Activated naive CD8-positive, alpha-beta T cell treated with anti-CD3 and anti-CD28 coated beads, Interleukin-2, amount 50 U/mL, for 24 hours (primary cell): ENCODE measurements around the gene PAGR1.
A peak's percentile ranks its signal among the peaks of the same experiment; 100 is the strongest.
"Not testable (repeated sequence)": the region's sequence is repeated elsewhere in the genome, so short reads cannot be mapped to it uniquely, and the experiment has no call there.

ENCODE experiments used
- ATAC-seq: fragments of 150-1000 bp; cut with Tn5 transposase; one replicate; pipeline ENCODE4 v1.10.0; 2021
- DNase-seq: peaks from one replicate; pipeline ENCODE4 v3.0.0; 2021
- H3K27ac Mint-ChIP-seq: one replicate; pipeline ENCODE4 v1.8.0; 2021; ENCODE audit warnings: mild to moderate bottlenecking, mixed read lengths
- H3K27me3 Mint-ChIP-seq: one replicate; pipeline ENCODE4 v1.8.0; 2021; ENCODE audit warnings: mixed read lengths
- H3K36me3 Mint-ChIP-seq: one replicate; pipeline ENCODE4 v1.8.0; 2021; ENCODE audit warnings: low read depth, mixed read lengths
- H3K4me1 Mint-ChIP-seq: one replicate; pipeline ENCODE4 v1.8.0; 2021; ENCODE audit warnings: mixed read lengths
- H3K4me3 Mint-ChIP-seq: one replicate; pipeline ENCODE4 v1.8.0; 2021; ENCODE audit warnings: mild to moderate bottlenecking, moderate library complexity, mixed read lengths
- H3K9me3 Mint-ChIP-seq: one replicate; pipeline ENCODE4 v1.8.0; 2021; ENCODE audit warnings: mixed read lengths

PAGR1 gene

DNA sequence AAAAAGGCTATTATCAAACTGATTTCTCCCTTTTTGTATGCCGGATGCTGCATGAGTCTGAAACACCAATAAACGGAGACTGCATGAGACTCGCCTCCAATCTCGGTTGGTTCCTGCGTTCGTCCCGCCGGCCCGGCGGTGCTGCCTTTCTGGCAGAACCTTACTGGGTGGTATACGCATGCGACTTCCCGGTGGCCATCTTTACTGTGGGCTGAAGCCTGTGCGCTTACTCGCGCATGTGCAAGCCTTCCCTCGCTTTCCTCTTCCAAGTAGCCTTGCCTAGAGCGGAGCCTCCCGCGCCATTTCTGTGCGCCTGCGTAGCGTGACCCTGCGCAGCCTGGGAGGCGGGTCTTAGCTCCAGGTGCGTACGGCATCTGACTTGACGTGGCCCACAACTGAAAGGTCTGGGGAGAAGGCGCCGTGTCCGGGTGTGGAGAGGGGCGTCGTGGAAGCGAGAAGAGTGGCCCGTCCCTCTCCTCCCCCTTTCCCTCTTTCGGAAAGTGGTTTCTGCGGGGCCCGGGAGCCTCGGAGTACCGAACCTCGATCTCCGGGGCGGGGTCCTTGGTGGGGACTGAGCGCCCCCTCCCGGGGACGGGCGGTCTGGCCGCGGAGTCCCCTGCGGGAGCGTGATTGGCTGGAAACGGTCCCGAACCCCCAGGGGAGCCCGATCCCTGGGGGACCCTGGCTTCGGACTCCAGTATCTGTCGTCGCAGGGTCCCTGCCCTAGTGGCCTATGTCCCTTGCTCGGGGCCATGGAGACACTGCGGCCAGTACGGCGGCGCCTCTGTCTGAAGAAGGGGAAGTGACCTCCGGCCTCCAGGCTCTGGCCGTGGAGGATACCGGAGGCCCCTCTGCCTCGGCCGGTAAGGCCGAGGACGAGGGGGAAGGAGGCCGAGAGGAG is at the start of gene PAGR1:
PAGR1 (plus strand) TSS at position 360 of the 901 bp plus-strand sequence; CDS start at position 734, 374 bp downstream.
- no peaks in the 10 kb centered on the region for H3K9me3 Mint-ChIP-seq
- H3K36me3 Mint-ChIP-seq: peaks cover 25% of the 10 kb centered on the region
- H3K4me1 Mint-ChIP-seq: peaks cover 65% of the 10 kb centered on the region
- ATAC-seq: peak; percentile 67
- DNase-seq: peak; percentile 97
- H3K4me3 Mint-ChIP-seq: peak within 1 kb of the TSS; percentile 98
- H3K27me3 Mint-ChIP-seq: peaks cover 9% of the 10 kb centered on the region
- peak within 1 kb of the TSS; percentile 99 for H3K27ac Mint-ChIP-seq

DNA sequence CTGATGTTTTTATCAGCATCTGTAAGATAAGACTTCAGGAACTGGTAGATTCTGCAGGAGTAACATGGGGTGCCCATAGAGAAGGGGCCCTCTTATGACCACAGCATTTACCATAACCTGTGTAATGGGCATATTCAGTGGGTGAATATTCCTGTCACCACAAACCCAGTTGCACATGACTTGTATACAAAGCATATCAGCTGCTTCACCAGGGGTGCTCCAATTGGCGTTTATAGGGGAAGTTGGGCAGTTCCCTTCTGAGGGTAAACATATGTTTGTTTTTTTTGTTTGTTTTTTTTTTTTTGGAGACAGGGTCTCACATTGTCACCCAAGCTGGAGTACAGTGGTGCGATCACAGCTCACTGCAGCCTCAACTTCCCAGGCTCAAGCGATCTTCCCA is 49.4 kb upstream of the PAGR1 start:
- no peak overlapping the region for H3K27ac Mint-ChIP-seq

DNA sequence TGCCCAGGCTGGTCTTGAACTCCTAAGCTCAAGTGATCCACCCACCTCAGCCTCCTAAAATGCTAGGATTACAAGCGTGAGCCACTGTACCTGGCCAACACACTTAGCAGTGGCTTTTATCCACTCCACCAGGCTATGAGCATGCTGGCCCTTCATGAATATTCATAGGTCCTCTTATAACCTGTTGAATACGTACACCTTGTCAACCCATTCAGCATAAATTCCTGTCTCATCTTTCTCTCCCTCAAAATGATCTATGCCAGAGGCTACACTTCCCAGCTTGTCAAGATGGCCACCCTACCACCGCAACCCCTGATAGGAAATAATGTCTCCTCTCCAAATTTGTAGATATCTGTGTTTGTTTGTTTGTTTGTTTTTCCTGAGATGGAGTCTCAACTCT is 48.9 kb upstream of the PAGR1 start:
- Mint-ChIP-seq H3K36me3 (no peaks in the 10 kb centered on the region), H3K9me3 (no peaks in the 10 kb centered on the region), H3K27me3 (no peaks in the 10 kb centered on the region), H3K4me3 (no peak overlapping the region), H3K27ac (no peak overlapping the region), H3K4me1 (peaks cover 4% of the 10 kb centered on the region)
- no peak for DNase-seq
- ATAC-seq: no peak

More for the DNA sequence above, 49.4 kb upstream of the PAGR1 start:
- no peaks in the 10 kb centered on the region for H3K27me3 Mint-ChIP-seq
- H3K36me3 Mint-ChIP-seq: no peaks in the 10 kb centered on the region
- peaks cover 4% of the 10 kb centered on the region for H3K4me1 Mint-ChIP-seq
- H3K4me3 Mint-ChIP-seq: no peak overlapping the region
- DNase-seq: no peak
- ATAC-seq: no peak
- H3K9me3 Mint-ChIP-seq: no peaks in the 10 kb centered on the region

DNA sequence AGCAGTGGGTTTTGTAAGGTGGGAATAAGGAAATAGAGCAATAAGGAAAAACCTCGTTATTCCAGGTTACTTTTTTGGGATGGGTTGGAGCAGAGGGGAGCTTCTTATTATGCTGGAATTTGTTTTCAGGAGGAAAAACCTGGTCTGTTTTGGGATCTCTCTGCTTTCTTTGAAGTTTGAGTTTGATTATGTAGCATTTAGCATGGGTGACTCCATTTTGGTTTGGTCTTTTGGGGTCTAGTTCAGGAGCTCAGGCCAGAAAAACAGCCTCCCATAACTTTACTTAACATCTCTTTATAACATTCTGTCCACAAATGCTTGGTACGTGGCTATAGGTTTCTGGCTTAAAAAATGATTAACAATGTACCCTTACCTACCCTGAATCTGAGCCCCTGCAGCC is 46.4 kb upstream of the PAGR1 start:
- Mint-ChIP-seq H3K36me3 (no peaks in the 10 kb centered on the region), H3K4me1 (peaks cover 4% of the 10 kb centered on the region), H3K27ac (no peak overlapping the region), H3K4me3 (no peak overlapping the region), H3K27me3 (no peaks in the 10 kb centered on the region), H3K9me3 (no peaks in the 10 kb centered on the region)
- ATAC-seq (no peak), DNase-seq (no peak)

DNA sequence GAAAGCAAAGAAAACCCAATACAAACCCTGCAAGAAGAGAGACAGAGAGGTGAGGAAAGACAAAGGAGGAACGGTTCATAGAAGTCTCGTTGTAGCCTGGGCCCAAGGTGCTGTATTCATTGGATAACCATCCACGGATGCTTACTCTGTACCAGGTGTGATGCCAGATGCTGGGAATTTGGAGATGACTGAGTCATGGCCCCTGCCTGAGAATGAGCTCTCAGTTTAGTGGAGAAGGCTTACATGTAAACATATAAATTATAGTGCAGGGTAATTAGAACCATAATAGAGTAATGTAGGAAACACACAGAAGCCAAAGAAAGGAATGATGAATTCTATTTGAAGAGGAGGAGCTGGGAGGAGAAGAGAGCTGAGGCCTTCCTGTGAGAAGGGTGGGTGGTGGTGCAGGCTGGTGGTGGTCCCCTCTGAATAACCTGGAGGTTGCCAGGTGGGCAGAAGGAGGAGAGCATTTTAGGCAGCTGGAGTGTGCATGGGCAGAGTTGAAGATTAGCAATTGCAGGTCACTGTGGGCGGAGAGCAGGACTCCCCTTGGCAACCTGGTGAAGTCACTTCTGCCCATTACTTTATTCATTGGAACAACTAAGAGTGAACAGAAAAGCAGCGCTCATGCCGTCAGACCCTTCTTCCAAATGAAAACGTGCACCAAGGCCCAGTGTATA is 45.6 kb upstream of the PAGR1 start:
- Mint-ChIP-seq H3K4me3 (no peak overlapping the region), H3K9me3 (no peaks in the 10 kb centered on the region), H3K27ac (no peak overlapping the region), H3K36me3 (no peaks in the 10 kb centered on the region), H3K4me1 (peaks cover 4% of the 10 kb centered on the region), H3K27me3 (no peaks in the 10 kb centered on the region)
- DNase-seq (no peak), ATAC-seq (no peak)

DNA sequence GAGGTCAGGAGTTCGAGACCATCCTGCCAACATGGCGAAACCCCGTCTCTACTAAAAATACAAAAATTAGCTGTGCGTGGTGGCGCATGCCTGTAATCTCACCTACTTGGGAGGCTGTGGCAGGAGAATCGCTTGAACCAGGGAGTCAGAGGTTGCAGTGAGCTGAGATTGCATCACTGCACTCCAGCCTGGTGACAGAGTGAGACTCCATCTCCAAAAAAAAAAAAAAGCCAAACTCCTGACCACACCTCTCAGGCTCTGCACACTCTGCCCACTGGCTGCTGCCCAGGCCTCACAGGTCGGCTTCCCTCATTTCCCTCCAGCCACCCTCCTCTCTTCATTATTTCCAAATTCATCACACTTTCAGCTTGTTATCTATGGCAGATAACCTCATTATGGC is 43.6 kb upstream of the PAGR1 start:
- not testable (repeated sequence) for H3K4me1 Mint-ChIP-seq, H3K27ac Mint-ChIP-seq, H3K36me3 Mint-ChIP-seq, H3K9me3 Mint-ChIP-seq, ATAC-seq, DNase-seq, H3K27me3 Mint-ChIP-seq, H3K4me3 Mint-ChIP-seq

DNA sequence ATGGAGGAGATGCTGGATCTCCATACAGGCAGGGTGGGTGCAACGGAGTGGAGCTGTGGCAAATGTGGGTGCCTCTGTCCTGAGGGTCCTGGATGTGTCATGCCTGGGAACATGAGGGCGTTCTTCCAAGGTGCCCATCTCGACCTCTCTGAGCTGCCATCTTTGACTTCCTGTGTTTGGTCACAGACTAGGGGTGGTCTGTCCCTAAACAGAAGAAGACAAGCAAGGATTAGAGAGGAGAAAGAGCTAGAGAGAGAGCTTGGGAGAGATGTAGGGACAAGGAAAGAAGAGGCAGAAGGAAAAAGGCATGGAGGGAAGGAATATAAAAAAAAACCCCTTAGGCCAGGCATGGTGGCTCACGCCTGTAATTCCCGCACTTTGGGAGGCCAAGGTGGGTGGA is 41.2 kb upstream of the PAGR1 start:
- DNase-seq (no peak), ATAC-seq (no peak)
- no peak overlapping the region for H3K27ac Mint-ChIP-seq
- H3K4me3 Mint-ChIP-seq: no peak overlapping the region
- peaks cover 7% of the 10 kb centered on the region for H3K4me1 Mint-ChIP-seq
- no peaks in the 10 kb centered on the region for H3K9me3 Mint-ChIP-seq
- no peaks in the 10 kb centered on the region for H3K27me3 Mint-ChIP-seq
- no peaks in the 10 kb centered on the region for H3K36me3 Mint-ChIP-seq

DNA sequence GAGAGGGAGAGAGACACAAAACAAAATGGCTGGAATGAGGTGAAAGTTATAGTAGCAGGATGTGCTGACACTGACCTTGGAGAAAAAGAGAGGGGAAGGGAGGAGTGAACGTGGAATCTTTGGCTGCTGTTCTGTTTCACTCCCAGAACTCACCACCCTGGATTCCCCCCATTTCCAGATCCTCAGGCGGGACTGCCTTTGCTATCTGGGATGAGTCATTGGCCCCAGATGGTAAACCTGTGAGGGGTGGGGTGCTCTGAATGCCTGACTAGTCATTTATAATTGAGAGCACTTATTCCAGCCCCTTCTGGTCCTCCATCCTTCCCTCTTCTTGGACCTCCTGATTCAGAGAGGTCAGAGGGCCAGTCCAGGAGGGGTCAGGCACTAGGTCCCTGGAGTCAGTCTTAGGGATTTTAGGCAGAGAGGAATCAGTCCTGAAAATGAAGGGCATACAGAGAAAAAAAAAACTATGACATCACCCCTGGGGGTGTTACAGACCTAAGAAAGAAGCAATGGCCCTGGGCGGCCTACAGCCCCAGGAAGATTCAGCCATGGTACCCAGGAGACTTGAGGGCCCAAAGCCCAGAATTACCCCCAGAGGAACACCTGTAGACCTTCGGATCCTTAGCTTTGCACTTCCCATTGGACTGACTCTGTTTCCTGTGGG is 40.1 kb upstream of the PAGR1 start:
- H3K36me3 Mint-ChIP-seq: no peaks in the 10 kb centered on the region
- no peak for ATAC-seq

DNA sequence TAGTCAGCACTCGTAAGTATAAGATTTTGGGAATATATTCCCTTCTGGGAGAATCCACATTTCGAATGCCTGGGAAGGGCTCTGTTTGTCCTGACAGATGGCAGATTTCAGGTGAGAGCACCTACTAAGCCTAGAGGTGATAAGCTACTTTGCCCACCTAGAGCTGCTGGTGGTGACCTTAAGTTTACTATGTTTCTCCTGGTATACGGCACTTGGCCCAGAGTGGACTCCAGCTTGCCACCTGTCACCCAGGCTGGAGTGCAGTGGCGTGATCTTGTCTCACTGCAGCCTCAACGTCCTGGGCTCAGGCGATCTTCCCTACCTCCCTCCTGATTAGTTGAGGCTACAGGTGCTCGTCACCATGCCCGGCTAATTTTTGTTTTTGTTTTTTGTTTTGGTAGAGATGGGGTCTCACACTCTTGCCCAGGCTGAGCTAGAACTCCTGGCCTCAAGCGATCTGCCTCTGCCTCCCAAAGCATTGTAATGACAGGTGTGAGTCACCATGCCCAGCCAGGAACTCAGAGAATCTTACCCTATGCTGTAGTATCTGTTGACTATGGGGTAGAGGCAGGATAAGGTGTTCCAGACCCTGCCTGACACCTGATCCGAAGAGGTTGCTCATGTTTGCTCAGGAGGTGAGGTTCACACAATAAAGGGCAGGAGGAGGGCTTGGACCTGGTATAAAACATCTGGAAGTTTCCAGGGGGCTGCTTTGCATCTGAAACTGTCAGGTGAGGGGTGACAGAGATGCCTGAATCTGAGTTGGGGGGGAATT is 38.2 kb upstream of the PAGR1 start, which contains the start of gene ZG16:
ZG16 (plus strand) TSS at position 681 of the 775 bp plus-strand sequence. CDS start 1,011 bp downstream, outside the sequence.
- no peak within 1 kb of the TSS for H3K27ac Mint-ChIP-seq
- DNase-seq (no peak), ATAC-seq (no peak)
- no peaks in the 10 kb centered on the region for H3K36me3 Mint-ChIP-seq
- no peak within 1 kb of the TSS for H3K4me3 Mint-ChIP-seq
- no peaks in the 10 kb centered on the region for H3K9me3 Mint-ChIP-seq
- H3K27me3 Mint-ChIP-seq: no peaks in the 10 kb centered on the region
- peaks cover 7% of the 10 kb centered on the region for H3K4me1 Mint-ChIP-seq

More for the DNA sequence above, 40.1 kb upstream of the PAGR1 start:
- no peak for DNase-seq
- Mint-ChIP-seq H3K4me3 (no peak overlapping the region), H3K27ac (no peak overlapping the region), H3K9me3 (no peaks in the 10 kb centered on the region), H3K4me1 (peaks cover 7% of the 10 kb centered on the region), H3K27me3 (no peaks in the 10 kb centered on the region)

DNA sequence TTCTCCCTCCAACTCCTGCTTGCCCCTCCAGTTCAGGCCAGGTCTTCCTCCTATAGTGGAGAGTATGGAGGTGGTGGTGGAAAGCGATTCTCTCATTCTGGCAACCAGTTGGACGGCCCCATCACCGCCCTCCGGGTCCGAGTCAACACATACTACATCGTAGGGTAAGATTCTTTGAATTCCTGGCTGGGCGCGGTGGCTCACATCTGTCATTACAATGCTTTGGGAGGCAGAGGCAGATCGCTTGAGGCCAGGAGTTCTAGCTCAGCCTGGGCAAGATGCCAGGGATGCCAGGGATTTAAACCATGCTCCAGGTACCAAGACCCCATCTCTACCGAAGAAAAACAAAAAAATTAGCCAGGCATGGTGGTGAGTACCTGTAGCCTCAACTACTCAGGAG is 36.5 kb upstream of the PAGR1 start:
- no peak for ATAC-seq
- no peak for DNase-seq
- no peak overlapping the region for H3K27ac Mint-ChIP-seq
- no peaks in the 10 kb centered on the region for H3K27me3 Mint-ChIP-seq
- H3K36me3 Mint-ChIP-seq: no peaks in the 10 kb centered on the region
- peaks cover 20% of the 10 kb centered on the region for H3K4me1 Mint-ChIP-seq
- no peaks in the 10 kb centered on the region for H3K9me3 Mint-ChIP-seq
- H3K4me3 Mint-ChIP-seq: no peak overlapping the region

DNA sequence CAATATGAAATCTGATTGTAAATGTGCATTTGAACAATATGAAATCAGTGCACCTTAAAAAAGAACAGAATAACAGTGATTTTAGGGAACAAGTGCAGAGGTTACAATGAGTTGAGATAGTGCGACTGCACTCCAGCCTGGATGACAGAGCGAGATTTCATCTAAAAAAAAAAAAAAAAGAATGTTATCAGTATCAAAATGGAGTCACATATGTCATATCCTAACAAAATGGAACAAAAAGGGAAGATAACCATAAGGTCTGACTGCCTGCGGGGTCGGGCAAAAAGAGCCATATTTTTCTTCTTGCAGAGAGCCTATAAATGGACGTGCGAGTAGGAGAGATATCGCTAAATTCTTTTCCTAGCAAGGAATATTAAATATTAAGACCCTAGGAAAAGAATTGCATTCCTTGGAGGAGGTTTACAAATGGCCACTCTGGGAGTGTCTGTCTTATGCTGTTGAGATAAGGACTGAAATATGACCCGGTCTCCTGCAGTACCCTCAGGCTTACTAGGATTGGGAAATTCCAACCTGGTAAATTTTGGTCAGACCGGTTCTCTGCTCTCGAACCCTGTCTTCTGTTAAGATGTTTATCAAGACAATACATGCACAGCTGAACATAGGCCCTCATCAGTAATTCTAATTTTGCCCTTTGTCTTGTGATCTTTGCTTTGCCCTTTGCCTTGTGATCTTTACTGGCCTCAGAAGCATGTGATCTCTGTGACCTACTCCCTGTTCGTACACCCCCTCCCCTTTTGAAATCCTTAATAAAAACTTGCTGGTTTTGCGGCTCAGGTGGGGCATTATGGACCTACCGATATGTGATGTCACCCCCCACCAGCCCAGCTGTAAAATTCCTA is 32.6 kb upstream of the PAGR1 start:
- not testable (repeated sequence) for H3K36me3 Mint-ChIP-seq, ATAC-seq, H3K4me3 Mint-ChIP-seq, DNase-seq, H3K27ac Mint-ChIP-seq, H3K9me3 Mint-ChIP-seq, H3K27me3 Mint-ChIP-seq
- peaks cover 29% of the 10 kb centered on the region for H3K4me1 Mint-ChIP-seq

DNA sequence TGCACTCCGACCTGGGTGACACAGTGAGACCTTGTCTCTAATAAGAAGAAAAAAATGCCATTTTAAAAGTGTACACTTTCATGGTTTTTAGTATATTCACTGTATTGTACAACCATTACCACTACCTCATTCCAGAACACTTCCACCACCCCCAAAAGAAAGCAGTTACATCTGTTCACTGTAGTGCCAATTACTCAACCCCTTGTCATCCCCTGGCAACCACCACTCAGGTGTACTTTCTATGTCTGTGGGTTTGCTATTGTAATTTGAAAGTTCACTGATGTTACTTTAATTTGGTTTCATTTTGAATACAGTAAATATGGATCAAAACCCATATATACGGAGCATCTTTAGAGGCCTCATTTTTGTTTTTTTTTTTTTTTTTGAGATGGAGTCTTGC is 31.8 kb upstream of the PAGR1 start:
- no peaks in the 10 kb centered on the region for H3K9me3 Mint-ChIP-seq
- H3K27ac Mint-ChIP-seq: no peak overlapping the region
- H3K4me3 Mint-ChIP-seq: no peak overlapping the region
- H3K27me3 Mint-ChIP-seq: no peaks in the 10 kb centered on the region
- peaks cover 32% of the 10 kb centered on the region for H3K4me1 Mint-ChIP-seq
- no peak for DNase-seq
- H3K36me3 Mint-ChIP-seq: no peaks in the 10 kb centered on the region
- ATAC-seq: peak; percentile 92

DNA sequence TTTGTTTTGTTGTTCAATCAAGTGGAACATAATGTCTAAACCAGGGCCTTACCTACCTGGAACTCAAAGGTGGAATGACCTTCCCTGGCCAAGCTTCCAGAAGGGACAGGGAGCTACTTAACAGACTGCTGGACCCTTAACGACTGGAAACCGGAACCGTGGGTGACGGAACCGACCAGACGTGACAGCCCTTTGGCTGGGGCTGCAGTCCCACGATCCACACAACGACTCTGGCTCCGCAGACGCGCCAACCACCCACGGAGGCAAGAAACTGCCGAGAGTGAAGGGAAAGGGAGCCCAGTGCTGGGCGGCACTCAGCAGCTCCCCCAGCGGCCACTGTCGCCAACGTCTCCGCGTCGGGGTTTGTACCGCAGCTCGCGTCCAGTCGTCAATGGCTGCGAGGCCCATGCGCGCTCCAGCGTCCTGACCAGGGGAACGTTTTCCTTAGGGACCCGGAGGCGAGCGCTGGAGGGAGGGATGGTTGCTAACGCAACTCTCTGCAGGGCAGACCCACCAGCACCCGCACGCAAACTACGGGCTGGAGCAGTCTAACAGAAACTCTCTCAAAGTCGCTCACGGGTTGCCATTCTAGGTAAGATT is 31.0 kb upstream of the PAGR1 start:
- peak; percentile 81 for ATAC-seq
- peak overlapping the region; percentile 54 for H3K27ac Mint-ChIP-seq

More for the DNA sequence above, 31.0 kb upstream of the PAGR1 start:
- Mint-ChIP-seq H3K27me3 (no peaks in the 10 kb centered on the region), H3K4me1 (peaks cover 35% of the 10 kb centered on the region), H3K9me3 (no peaks in the 10 kb centered on the region), H3K4me3 (peak overlapping the region; percentile 54), H3K36me3 (no peaks in the 10 kb centered on the region)
- peak; percentile 86 for DNase-seq
